DOHH2 (cell line): Measurements from ENCODE around the gene RARB.

Experiments used
- H3F3A ChIP-seq: fragments of 200-600 bp; sonication (generic), shearing (Covaris generic); 2 replicates; pipeline ENCODE4 v1.6.0; 2016; ENCODE audit warnings: antibody characterized with exemption, mild to moderate bottlenecking; ENCODE audit not compliant: control insufficient read depth, insufficient read depth
- H3K27ac ChIP-seq: fragments of 200-600 bp; sonication (generic); 2 replicates; pipeline ENCODE4 v1.5.1; 2014; ENCODE audit warnings: low read depth, mild to moderate bottlenecking, low read length, moderate library complexity
- H3K27me3 ChIP-seq: fragments of 200-600 bp; sonication (generic); 2 replicates; pipeline ENCODE4 v1.6.1; 2014; ENCODE audit warnings: mild to moderate bottlenecking, low read length, mixed read lengths; ENCODE audit not compliant: control insufficient read depth
- H3K36me3 ChIP-seq: fragments of 200-600 bp; sonication (generic); 2 replicates; pipeline ENCODE4 v1.6.1; 2014; ENCODE audit warnings: mild to moderate bottlenecking, low read length, moderate library complexity, mixed read lengths; ENCODE audit not compliant: control insufficient read depth
- H3K4me1 ChIP-seq: fragments of 200-600 bp; sonication (generic); 2 replicates; pipeline ENCODE4 v1.6.1; 2014; ENCODE audit warnings: mild to moderate bottlenecking, low read length, mixed read lengths; ENCODE audit not compliant: control insufficient read depth
- H3K4me2 ChIP-seq: fragments of 200-600 bp; sonication (generic); 2 replicates; pipeline ENCODE4 v1.6.0; 2014; ENCODE audit warnings: mild to moderate bottlenecking, low read length, moderate library complexity
- H3K4me3 ChIP-seq: fragments of 200-600 bp; sonication (generic); 2 replicates; pipeline ENCODE4 v1.5.1; 2014; ENCODE audit warnings: mild to moderate bottlenecking, low read length, mixed read lengths
- H3K79me2 ChIP-seq: fragments of 200-600 bp; sonication (generic); 2 replicates; pipeline ENCODE4 v1.6.1; 2014; ENCODE audit warnings: mild to moderate bottlenecking, low read length, mixed read lengths; ENCODE audit not compliant: control insufficient read depth
- H3K9me2 ChIP-seq: fragments of 200-600 bp; sonication (generic); replicated peaks from 2 replicates; pipeline ENCODE4 v1.6.1; 2014; ENCODE audit warnings: mild to moderate bottlenecking, low read length, mixed read lengths; ENCODE audit not compliant: control insufficient read depth
- H3K9me3 ChIP-seq: fragments of 200-600 bp; sonication (generic); 2 replicates; pipeline ENCODE4 v1.6.1; 2014; ENCODE audit warnings: antibody characterized with exemption, low read length, mixed read lengths; ENCODE audit not compliant: control insufficient read depth, insufficient read depth
- H4K20me1 ChIP-seq: fragments of 200-600 bp; sonication (generic); 2 replicates; pipeline ENCODE4 v1.6.0; 2014; ENCODE audit warnings: low read depth, mild to moderate bottlenecking, antibody characterized with exemption, low read length, moderate library complexity; ENCODE audit not compliant: control insufficient read depth, insufficient read depth
- EZH2phosphoT487 ChIP-seq: fragments of 200-600 bp; sonication (generic); IDR thresholded peaks from 2 replicates; pipeline ENCODE4 v1.6.1; 2017; ENCODE audit warnings: borderline replicate concordance, mild to moderate bottlenecking, antibody characterized with exemption, low read length, moderate library complexity, mixed read lengths
- TF ChIP-seq, protein P1 (sequence below): fragments of 200-600 bp; sonication (generic); IDR thresholded peaks from one replicate; pipeline ENCODE4 v1.5.1; 2014; ENCODE audit warnings: antibody characterized with exemption, mild to moderate bottlenecking, low read depth, low read length; ENCODE audit not compliant: poor library complexity, severe bottlenecking

The RARB gene

DNA sequence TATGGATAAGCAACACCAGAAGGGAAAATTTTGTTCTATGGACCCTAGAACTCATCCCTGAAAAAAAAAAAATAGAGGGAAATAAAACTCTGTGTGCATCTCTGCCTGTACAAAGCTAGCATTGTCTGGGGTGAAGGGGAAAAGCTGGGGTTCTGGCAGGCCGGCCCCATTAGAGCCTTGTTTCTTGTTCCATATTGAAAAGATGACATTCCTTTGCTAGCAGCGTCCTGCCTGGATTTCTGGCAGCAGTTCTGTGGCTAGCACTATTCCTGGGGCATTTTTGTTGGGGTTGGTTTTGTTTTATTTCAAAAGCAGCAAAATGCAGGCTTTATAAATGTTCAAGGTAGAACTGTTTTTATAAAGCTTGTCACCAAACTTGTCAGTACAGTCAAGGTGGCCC is 45.2 kb downstream of the RARB start:
- H3K36me3 ChIP-seq, result no peaks in the 10 kb centered on the region
- no peak overlapping the region for H3K4me3 ChIP-seq
- no peak overlapping the region for H3K4me2 ChIP-seq
- no peaks in the 10 kb centered on the region for H3K4me1 ChIP-seq
- no peaks in the 10 kb centered on the region for H4K20me1 ChIP-seq
- TF ChIP-seq EZH2phosphoT487, result no peak
- TF ChIP-seq, protein P1, sequence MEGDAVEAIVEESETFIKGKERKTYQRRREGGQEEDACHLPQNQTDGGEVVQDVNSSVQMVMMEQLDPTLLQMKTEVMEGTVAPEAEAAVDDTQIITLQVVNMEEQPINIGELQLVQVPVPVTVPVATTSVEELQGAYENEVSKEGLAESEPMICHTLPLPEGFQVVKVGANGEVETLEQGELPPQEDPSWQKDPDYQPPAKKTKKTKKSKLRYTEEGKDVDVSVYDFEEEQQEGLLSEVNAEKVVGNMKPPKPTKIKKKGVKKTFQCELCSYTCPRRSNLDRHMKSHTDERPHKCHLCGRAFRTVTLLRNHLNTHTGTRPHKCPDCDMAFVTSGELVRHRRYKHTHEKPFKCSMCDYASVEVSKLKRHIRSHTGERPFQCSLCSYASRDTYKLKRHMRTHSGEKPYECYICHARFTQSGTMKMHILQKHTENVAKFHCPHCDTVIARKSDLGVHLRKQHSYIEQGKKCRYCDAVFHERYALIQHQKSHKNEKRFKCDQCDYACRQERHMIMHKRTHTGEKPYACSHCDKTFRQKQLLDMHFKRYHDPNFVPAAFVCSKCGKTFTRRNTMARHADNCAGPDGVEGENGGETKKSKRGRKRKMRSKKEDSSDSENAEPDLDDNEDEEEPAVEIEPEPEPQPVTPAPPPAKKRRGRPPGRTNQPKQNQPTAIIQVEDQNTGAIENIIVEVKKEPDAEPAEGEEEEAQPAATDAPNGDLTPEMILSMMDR, result no peak
- no peaks in the 10 kb centered on the region for H3K9me2 ChIP-seq
- no peak overlapping the region for H3K27ac ChIP-seq
- no peaks in the 10 kb centered on the region for H3K79me2 ChIP-seq
- no peaks in the 10 kb centered on the region for H3K27me3 ChIP-seq
- H3F3A ChIP-seq, result no peaks in the 10 kb centered on the region
- no peaks in the 10 kb centered on the region for H3K9me3 ChIP-seq

DNA sequence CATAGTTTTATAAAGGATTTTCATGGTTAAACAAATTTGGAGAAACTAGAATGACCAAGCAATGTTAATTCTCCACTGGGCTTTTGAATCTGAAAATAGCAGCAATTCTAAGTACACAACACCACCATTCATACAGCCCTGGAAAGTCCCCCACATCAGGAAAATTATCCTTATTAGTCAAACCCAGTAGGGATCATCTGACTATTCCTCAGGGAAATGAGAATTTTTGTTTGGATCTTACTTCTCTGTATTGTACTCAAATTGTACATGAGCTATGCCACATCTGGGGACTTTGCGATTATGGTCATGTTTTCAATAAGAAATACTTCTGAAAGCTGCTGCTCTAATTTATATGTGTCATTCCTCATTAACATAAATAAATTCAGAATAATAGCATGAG is 46.0 kb downstream of the RARB start:
- H3K36me3 ChIP-seq, result no peaks in the 10 kb centered on the region
- no peak for TF ChIP-seq EZH2phosphoT487
- TF ChIP-seq, protein P1, result no peak
- H3F3A ChIP-seq, result no peaks in the 10 kb centered on the region
- no peaks in the 10 kb centered on the region for H4K20me1 ChIP-seq
- H3K4me2 ChIP-seq, result no peak overlapping the region
- H3K9me3 ChIP-seq, result no peaks in the 10 kb centered on the region
- H3K4me1 ChIP-seq, result no peaks in the 10 kb centered on the region
- no peak overlapping the region for H3K4me3 ChIP-seq
- no peak overlapping the region for H3K27ac ChIP-seq
- no peaks in the 10 kb centered on the region for H3K79me2 ChIP-seq
- no peaks in the 10 kb centered on the region for H3K9me2 ChIP-seq
- no peaks in the 10 kb centered on the region for H3K27me3 ChIP-seq

GRCh38 chr3:25476639-25477038 is 48.6 kb downstream of the RARB start:
- Histone ChIP-seq H3K27ac (no peak overlapping the region), H4K20me1 (no peaks in the 10 kb centered on the region), H3F3A (no peaks in the 10 kb centered on the region), H3K9me3 (no peaks in the 10 kb centered on the region), H3K9me2 (no peaks in the 10 kb centered on the region), H3K4me3 (no peak overlapping the region), H3K4me1 (no peaks in the 10 kb centered on the region), H3K79me2 (no peaks in the 10 kb centered on the region), H3K27me3 (no peaks in the 10 kb centered on the region), H3K4me2 (no peak overlapping the region), H3K36me3 (no peaks in the 10 kb centered on the region)
- TF ChIP-seq EZH2phosphoT487, result no peak
- TF ChIP-seq, protein P1, result no peak
